Mammary epithelial cell (primary cell): ENCODE results near the gene P2RX3.

Experiments used
- EZH2 ChIP-seq: IDR thresholded peaks from 2 replicates; pipeline ENCODE4 v1.6.1; 2012; ENCODE audit warnings: low read length, inconsistent platforms, borderline replicate concordance
- TF ChIP-seq, protein P1 (sequence below), 2 donors: IDR thresholded peaks in 1 of 2; conservative IDR thresholded peaks in 1 of 2; 2 replicates each; pipeline ENCODE4 v1.5.1; 2011 to 2012; ENCODE audit warnings: inconsistent platforms in 2 of 2, low read length in 2 of 2, mild to moderate bottlenecking in 2 of 2, control low read depth in 1 of 2, low read depth in 1 of 2; ENCODE audit not compliant: insufficient read depth in 1 of 2; ENCODE audit errors: extremely low read depth in 1 of 2

DNA sequence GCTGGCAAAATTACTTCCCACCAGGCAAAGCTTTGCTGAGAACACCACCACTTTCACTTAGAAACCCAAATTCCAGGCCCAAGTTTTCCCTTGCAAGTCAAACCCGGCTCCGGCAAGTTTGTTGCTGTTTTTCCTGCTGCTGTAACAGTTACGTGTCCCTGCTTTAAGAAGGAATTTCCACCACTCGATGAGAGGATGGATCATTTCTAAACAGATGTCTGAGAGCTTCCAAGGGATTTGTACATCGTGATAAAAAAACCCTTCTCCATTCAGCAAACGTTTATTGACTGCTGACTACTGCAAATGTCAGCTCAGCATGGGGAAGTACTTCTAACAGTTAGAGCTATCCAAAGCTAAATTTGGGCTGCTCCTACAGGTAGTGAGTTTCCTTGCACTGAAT, 19.7 kb downstream of the P2RX3 start:
- TF ChIP-seq, protein P1, sequence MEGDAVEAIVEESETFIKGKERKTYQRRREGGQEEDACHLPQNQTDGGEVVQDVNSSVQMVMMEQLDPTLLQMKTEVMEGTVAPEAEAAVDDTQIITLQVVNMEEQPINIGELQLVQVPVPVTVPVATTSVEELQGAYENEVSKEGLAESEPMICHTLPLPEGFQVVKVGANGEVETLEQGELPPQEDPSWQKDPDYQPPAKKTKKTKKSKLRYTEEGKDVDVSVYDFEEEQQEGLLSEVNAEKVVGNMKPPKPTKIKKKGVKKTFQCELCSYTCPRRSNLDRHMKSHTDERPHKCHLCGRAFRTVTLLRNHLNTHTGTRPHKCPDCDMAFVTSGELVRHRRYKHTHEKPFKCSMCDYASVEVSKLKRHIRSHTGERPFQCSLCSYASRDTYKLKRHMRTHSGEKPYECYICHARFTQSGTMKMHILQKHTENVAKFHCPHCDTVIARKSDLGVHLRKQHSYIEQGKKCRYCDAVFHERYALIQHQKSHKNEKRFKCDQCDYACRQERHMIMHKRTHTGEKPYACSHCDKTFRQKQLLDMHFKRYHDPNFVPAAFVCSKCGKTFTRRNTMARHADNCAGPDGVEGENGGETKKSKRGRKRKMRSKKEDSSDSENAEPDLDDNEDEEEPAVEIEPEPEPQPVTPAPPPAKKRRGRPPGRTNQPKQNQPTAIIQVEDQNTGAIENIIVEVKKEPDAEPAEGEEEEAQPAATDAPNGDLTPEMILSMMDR (conservative IDR thresholded peaks at IDR 0.05 in 1 of 2, IDR thresholded peaks at IDR 0.05 in 1 of 2; ENCODE audit: extremely low read depth in 1 of 2, insufficient read depth in 1 of 2, low read depth in 1 of 2, low read length in 2 of 2), result no peak
- TF ChIP-seq EZH2, result no peak
